Measurements from ENCODE around the gene TCERG1.

- TF ChIP-seq CTCF (IDR thresholded peaks at IDR 0.05 in 4 of 5, conservative IDR thresholded peaks at IDR 0.05 in 1 of 5) = no peak
- no peak for TF ChIP-seq POLR2A (IDR thresholded peaks at IDR 0.05)
Measured at GRCh38 chr5:146513462-146513861, 66.3 kb downstream of the TCERG1 start.
